NCI-H1417 (cell line): ENCODE results near the gene USP44.
"Not testable (repeated sequence)": the region's sequence is repeated elsewhere in the genome, so short reads cannot be mapped to it uniquely, and the experiment has no call there.

Experiments
- DNase-seq, 3 experiments: peaks; one replicate each; lab custom pipeline; 2025; lab: John Stamatoyannopoulos, UW

Gene USP44

DNA sequence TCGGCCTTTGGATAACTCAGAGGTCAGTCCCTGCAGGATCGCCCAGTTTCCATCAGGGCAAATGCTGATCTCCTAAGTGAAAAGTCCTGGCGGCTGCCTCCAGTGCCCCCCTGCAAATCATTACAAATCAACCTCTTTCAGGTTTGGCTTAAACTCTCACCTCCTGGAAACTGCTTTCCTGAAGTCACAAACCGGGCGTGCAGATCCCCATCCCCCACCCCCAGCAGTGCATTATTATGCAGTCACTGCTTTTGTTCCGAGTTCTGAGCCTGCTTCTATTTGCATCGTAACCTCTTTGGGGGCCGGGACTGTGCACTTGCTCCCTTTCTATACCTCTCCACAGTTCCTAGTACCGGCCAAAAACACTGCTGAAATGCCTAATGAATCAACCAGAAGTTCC lies at the start of gene USP44:
TSS of gene USP44 (minus strand) at position 172 of the 400 bp plus-strand sequence. CDS start 17,220 bp downstream, outside the sequence.
- DNase-seq = no peak

DNA sequence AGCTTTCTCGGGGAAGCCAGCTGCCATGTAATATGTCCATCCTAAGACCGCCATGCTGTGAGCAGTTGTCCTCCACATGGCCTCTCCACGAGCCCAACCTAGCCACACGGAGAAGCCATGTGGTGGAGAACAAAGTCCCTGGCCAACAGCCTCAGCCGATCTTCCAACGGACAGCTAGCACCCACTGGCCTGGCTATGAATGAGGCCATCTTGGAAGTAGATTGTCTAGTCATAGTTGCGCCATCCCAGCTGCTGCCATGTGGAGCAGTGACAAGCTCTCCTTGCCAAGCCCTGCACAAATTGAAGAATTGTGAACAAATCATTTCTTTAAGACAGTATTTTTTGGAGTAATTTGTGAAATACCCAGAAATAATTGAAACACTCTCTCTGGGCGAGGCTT lies 49.3 kb upstream of the USP44 start:
- no peak for DNase-seq

DNA sequence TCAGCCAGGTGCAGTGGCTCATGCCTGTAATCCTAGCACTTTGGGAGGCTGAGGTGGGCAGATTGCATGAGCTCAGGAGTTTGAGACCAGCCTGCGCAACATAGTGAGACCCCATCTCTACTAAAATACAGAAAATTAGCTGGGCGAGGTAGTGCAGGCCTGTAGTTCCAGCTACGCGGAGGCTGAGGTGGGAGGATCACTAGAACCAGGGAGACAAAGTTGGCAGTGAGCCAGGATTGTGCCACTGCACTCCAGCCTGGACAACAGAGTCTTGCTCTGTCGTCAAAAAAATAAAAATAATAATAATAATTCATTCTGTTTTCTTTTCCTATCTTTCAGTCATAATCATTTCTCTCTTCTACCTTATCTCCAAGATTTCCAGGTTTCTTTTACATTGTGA lies 48.6 kb upstream of the USP44 start:
- no peak for DNase-seq

DNA sequence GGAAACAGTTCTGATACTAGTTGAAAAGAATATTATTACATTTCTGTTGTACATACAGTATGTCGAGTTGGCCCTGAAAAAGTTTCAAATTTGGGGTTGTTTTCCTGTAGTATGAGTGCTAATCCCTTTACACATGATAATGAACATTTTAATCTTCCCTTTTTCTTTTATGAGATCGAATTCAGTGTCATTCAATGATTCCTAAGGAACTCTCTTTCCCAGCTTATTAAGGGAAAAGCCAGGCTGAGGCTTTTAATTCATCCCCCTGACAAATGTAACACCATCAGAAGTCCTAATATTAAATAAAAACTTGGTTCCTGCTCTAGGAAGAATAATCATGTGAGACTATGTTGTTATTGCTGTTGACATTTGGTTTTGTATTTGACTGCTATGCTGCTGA lies 42.9 kb upstream of the USP44 start:
- no peak for DNase-seq

DNA sequence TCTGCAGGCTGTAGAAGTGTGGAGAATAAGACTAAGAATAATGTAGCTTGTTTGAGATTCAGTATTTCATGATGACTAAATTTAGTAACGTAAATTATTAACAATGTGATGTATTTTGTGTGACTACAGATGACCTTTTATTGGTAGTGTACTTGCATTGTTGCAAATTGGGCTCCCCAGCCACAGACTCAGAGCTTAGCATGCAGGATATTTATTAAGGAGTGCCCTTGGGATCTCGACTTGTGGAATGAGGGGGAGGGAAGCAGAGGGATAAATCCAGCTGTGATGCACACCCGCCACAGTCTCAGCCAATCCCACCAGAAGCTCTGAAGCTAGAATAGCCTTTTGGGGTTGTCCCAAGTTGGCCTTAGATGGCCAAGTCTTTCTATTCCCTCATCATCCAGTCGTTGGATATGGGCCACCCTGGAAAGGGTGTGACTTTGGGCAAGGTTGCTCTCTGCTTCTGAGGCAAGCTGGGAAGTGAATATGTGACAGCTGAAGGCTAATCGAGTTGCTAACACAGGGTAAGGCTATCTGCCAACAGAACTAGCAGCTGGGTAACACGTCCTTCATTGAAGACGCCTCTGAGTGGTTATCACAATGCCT lies 42.1 kb upstream of the USP44 start:
- no peak for DNase-seq

DNA sequence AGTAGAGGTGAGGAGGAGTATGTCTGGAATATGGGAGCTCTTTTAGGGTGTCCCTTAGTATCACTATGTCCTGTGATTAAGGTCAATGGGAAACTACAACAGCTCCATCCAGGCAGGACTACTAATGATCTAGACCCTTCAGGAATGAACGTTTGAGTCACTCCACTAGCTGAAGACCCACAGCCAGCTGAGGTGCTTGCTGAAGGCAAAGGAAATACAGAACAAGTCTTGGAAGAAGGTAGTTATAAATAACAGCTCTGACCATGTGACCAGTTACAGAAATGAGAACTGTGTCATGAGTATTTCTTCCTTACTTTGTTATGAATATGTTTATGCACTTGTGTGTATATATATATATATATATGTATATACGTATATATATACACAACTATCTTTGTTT lies 40.5 kb upstream of the USP44 start:
- DNase-seq = no peak

DNA sequence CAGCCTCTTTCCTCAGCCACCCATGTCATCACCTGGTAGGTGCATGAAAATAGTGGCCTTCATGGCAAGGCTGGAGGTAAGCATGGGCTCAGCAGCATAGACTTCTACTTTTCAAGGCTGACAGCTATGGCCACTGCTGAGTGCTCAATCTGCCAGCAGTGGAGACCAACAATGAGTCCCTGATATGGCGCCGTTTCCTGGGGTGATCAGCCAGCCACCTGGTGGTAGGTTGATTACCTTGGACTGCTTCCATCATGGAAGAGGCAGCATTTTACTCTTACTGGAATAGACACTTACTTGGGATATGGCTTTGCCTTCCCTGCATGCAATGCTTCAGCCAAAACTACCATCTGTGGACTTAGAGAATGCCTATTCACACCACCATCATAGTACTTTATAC lies 39.5 kb upstream of the USP44 start:
- no peak for DNase-seq

DNA sequence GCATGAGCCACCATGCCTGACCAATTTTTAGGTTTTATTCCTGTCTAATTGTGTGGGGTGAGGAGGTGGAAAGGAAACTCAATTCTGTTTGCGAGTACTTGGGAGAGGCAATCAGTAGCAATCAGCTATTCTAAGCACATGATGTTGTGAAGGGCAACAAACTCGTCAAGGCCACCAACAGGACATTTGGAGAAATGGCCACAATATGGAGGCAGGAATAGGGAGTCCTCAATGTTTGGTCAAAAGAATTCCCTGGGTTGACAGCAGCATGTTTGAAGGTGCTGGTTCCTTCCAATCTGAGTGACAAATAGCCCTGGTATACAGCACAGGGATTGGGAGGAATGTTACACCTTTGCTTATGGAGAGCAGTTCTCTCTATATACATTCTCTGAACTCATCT lies 32.7 kb upstream of the USP44 start:
- DNase-seq = peak in 1 of 3 experiments; percentile 13

DNA sequence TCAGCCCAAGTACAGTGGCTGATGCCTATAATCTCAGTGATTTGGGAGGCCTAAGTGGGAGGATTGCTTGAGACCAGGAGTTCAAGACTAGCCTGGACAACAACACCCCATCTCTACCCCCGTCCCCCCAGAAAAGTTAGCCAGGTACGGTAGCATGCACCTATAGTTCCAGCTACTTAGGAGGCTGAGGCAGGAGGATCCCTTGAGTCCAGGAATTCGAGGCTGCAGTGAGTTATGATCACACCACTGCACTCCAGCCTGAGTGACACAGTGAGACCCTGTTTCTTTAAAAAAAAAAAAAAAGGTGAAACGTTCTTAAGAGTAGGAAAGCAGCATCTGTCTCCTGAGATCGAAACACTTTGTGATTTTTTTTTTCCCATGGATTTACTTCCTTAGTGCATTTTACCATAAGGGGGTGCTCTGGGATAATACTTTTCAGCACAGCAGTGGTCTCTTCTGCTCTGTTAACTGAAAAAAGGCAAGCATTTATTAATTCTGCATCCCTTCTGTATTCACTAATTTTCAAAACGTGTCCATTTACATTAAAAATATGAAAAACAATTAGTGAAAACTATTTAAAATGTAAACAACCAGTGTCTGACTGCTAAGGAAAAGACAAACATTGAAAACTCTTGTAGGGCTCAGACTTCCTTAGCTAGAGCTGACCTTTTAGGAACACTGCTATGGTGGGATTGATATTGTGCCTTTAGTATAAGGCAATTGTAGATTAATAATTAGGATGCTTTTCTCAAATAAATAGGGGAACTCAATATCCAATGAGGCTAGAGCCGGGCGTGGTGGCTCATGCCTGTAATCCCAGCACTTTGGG lies 31.2 kb upstream of the USP44 start:
- peak; percentile 9 to 79 (median 23) for DNase-seq

DNA sequence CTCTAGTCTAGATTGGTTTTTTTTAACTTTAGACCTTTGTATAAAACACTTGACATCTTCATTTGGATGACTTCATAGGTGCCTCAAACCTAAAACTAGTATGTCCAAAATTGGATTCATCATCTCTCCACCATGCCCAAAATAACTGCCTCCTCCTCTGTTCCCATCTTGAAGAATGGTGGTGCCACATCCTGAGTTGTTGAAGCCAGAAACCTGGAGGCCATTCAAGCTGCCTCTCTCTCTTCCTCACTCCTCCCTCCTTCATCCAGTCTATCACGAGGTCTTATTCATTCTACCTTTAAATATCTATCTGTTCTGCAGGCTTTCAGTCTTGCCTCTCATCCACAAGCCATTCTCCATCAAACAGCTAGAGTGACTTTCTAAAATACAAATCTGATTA lies 26.5 kb upstream of the USP44 start:
- DNase-seq = no peak

DNA sequence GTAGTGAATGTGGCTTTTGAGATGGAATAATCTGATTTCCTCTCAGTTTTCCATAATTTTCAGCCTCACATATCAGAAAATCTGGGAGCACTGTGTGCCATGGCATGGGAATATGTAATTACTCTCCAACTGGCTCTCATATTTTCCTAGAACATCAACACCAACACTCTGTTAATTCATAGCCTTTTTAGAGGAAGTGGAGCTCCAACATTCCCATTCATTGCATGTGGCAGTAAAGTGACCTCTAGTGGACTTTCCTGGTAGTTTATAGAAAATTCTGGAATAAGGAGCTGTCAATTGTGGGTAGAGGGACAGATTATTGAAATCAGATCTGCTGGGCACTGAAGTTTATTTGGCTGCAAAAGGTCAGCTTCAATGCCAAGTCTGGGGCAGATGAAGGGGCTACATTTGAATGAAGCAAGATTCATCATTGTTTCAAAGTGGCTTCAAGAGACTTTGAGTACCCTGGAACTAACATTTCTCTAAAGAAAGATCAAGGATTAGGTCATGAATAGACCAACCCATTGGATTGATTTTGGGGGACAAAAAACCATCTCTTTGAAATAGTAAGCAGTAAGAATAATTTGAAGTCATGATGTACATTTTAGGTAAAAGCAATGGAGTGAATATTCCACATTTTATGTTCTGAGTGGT lies 23.6 kb upstream of the USP44 start:
- peak; percentile 10 to 74 (median 60) for DNase-seq

DNA sequence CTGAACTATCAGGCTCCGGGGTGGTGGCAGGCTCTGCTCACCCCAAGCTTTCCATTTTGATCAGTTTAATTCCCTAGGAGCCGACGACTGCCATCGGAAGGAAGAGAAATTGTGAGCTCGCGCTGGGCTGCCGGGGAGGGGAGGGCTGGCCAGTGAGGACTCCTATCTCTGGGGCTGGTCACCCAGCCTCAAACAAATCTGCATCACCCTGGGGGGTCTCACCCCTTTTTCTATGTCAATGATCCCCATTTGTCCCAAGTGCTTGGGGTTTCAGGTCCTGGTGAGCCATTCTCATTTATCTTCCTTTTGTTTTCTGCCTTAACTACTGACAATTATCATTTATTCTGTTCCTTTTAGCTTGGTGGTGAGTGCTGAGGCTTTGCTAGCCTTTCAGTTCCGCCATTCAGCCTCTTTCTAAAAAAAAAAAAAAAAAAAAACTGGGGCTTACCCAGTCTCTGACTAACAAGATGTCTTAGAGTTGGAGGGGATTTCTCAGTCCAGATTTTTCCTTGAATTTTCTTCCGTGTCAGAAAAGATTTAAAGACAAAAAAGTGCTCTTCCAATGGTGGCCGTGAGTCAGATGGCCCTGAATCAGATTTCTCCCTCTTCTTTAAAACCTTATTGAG lies 22.8 kb upstream of the USP44 start:
- DNase-seq = no peak

DNA sequence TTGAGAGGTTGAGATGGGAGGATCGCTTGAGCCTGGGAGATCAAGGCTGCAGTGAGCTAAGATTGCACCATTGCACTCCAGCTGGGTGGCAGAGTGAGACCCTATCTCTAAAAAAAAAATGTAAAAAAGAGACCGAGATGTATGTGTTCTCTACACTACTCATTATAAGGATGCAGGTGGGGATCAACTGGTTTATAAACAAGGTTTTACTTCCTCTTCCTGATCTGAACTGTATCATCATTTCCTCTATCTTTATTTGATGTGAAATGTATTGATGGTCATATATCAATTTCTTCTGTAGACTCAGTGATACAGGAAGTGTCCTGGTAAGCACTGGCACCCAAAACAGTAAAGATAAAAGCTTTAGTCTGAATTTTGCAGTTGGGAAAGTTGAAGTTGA lies 20.1 kb upstream of the USP44 start:
- no peak for DNase-seq

DNA sequence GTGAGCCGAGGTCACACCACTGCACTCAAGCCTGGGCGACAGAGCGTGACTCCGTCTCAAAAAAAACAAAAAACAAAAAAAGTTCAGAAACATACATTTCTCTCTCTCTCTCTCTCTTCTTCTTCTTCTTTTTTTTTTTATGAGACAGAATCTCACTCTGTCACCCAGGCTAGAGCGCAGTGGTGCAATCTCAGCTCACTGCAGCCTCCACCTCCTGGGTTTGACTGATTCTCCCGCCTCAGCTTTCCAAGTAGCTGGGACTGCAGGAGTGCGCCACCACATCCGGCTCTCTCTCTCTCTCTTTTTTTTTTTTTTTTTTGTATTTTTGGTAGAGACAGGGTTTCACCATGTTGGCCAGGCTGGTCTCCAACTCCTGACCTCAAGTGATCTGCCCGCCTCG lies 16.8 kb upstream of the USP44 start:
- not testable (repeated sequence) for DNase-seq

DNA sequence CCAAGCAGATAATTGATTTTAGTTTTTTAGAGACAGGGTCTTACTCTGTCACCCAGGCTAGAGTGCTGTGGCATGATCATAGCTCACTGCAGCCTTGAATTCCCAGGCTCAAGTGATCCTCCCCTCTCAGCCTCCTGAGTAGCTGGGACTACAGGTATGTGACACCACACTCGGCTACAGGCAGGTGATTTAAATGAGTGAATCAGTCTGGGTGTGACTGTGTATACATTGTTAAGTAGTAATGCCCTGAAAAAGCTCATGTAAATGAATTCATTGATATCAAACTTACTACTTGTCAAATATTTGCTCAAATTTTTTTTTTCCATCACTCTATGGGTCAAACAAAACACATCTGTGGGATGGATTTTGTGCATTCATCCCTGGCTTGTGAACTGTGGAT lies 6.3 kb upstream of the USP44 start:
- no peak for DNase-seq

DNA sequence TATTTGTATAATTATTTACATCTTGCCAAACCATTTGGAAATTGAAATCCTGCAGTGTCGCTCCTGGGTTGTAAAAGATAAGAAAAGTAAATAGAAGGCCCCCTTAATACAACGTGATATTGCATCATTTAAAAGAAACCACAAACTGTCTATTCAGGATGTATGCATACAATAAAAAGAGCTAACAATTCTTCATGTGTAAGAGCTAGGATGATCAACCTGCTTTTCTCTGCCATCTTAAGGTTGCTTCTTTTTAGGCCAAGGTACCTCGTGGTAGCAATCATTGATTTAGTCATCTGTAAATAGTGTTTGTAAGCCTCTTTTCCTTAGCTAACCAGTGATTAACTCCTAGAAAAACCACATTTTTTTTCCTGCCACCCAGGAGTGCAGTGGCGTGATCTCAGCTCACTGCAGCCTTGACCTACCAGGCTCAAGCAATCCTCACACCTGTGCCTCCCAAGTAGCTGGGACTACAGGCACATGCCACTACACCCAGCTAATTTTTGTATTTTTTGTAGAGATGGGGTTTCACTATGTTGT lies 3.3 kb upstream of the USP44 start:
- no peak for DNase-seq

DNA sequence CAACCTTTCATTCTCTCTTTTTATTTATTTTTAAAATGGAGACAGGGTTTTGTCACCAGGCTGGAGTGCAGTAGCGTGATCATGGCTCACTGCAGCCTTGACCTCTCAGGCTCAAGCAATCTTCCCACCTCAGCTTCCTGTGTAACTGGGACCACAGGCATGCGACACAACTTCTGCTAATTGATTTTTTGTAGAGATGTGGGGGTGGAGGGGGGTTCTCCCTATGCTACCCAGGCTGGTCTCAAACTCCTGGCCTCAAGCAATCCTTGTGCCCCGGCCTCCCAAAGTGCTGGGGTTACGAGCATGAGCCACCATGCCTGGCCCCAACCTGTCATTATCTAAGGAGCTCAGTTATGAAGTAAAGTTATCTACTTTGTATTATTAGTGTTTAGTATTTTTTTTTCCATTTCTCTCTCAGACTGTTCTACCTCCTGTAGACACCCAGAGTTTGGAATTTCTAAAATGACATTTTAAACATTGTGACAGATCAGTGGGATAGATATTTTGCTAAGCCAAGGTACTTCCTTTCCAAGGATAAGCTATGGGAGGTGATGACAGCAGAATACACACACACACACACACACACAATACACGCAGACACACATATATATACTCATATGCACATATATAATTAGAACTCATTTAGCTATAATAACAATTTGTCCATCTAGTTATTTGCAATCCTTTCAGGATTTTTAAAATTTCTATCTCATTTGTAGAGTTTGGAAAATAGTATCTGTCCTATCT lies 2.1 kb upstream of the USP44 start:
- no peak for DNase-seq

DNA sequence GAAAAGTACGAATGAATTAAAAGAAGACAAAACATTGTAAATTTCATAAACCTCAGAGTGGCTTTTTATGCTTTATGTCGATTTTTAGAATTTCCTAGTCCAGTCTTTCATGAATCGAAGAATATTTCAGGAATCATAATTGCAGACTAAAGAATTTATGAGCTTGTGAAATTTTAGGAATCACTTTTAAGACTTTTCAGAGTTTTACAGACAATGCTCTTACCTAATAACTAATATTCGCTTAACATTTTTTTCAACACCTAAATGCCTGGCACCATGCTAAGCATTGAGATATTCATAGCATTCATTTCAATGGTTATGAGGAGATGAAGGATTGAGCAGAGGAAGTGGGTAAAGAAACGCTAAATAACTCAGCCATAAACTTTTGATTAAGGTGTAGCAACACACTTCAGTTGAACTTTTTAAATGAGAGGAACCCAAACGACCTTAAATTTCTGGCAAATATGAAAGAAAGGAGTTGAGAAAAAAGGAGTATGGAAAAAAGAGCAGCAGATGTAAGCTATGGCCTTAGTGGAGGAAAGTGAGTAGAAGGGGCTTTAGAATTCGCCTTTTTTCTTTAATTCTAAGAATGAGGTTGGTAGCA lies 739 bp upstream of the USP44 start:
- DNase-seq = no peak

DNA sequence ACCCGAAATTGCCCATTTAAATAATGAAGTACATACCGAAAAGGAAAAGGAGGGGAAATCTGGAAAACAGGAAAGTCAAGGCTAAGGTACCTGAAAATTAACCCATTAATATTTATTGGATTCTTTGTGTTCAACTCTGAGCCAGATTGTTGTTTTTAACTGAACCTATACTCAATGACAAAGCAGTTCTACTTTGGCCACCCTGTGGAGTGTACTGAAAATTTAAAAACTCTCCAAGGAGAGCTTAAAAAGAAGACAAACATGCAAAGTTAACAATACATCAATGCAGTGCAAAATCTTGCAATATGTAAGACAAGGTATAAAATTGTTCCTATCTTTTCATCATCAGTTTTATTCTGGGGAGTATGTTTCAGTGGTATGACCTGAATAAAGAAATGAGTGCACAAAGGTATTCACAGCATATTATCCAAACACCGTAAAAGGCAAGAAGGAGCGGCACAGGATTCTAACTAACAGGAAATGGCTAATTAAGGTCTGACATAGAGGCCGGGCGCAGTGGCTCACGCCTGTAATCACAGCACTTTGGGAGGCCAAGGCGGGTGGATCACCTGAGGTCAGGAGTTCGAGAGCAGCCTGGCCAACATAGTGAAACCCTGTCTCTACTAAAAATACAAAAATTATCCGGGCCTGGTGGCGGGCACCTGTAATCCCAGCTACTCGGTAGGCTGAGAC lies 1.7 kb downstream of the USP44 start:
- DNase-seq = no peak

DNA sequence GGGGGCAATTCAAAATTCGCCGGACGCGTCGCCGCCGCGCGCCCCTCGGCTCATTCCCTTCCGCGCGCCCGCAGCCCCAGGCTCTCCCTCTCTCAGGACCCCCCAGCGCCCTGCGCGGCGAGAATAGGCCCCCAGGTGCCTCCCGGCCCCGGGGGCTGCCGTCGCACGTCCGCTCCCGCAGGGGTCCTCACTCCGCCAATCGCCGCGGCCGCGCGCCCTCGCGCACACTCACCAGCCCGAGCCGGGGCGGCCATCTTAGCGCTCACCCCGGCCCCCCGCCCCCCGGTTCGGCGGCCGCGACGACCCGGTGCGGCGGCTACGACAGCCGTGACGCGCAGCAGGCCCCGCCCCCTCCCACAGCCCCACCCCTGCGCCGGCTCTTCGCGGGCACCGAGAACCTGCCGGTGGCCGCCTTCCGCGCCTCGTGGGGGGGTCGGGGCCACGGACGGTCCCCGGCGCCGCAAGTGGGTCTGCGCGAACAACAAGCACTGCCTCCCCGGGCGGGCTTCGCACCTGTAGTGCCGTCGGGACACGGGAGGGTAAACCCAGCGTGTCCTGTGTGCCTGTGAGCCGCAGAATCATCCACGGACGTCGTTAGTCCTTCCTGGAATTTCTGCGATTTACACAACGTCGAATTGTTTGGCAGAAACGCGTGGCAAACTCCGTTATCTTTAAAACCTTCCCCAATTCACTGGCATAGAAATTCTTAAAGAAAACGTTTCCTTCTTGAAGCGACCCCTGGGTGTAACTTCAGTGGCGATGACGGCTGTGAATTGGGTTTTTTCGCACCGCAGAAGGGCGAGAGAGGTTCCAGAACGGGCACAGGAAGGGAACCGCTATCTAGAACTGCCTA lies 2.5 kb downstream of the USP44 start:
- peak; percentile 39 to 72 (median 65) for DNase-seq
